GM18519 (cell line): ENCODE results near the gene C14orf180.

Experiments
- ATAC-seq: cut with Tn5 transposase; IDR thresholded peaks from one replicate; pipeline ENCODE4 v1.9.1; 2021; ENCODE audit warnings: mild to moderate bottlenecking, moderate library complexity; ENCODE audit not compliant: unreplicated experiment, low FRiP score

C14orf180 gene

GRCh38 chr14:104579507-104579906, at the start of gene C14orf180:
TSS of gene C14orf180 (plus strand) at chr14:104579764. CDS start at chr14:104586431, 6,667 bp downstream.
- no peak for ATAC-seq

- no peak for ATAC-seq
Measured at GRCh38 chr14:104530646-104531045, 48.9 kb upstream of the C14orf180 start.

- ATAC-seq: no peak
Measured at GRCh38 chr14:104531421-104532190, 48.0 kb upstream of the C14orf180 start.

DNA sequence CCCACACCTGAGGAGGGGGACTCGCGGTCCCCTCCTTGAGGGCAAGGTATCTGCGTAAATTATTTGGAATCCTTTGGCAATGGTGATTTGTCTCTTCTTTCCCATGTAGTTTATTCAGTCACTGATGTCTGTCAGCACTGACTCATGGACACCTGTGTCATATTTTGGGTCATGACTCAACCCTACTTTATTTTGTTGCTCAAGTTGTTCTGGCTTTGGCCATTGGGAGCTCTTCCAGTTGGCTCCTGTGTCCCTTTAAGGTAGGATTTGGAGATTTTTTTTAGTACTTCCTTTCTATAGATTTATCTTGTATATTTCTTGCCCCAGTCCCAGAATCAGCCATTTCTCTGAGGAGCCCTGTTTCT, 47.4 kb upstream of the C14orf180 start:
- no peak for ATAC-seq

GRCh38 chr14:104534036-104534435, 45.5 kb upstream of the C14orf180 start:
- no peak for ATAC-seq

GRCh38 chr14:104536942-104537612, 42.5 kb upstream of the C14orf180 start:
- no peak for ATAC-seq

GRCh38 chr14:104537613-104537988, 42.0 kb upstream of the C14orf180 start:
- no peak for ATAC-seq

DNA sequence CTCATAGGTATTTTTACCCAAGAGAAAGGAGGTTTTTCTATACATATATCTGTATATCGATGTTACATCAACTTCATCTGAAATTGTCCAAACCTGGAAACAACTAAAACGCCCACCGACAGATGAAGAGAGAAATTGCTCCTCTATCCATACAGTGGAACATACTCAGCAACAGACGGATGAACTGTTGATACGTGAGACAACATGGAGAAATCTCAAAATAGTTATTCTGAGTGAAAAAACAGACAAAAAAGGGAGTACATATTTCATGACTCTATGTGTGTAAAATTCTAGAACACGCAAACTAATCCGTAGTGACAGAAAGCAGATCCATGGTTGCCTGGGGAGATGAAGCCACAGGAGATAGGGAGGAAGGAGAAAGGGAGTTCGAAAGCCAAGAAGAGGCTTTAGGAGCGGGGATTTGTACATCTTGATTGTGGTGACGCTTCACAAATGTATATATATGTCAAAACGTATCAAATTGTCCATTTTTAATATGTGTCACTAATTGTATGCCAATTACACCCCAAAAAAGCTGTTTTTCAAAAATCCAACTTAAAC, 37.6 kb upstream of the C14orf180 start:
- ATAC-seq: no peak

DNA sequence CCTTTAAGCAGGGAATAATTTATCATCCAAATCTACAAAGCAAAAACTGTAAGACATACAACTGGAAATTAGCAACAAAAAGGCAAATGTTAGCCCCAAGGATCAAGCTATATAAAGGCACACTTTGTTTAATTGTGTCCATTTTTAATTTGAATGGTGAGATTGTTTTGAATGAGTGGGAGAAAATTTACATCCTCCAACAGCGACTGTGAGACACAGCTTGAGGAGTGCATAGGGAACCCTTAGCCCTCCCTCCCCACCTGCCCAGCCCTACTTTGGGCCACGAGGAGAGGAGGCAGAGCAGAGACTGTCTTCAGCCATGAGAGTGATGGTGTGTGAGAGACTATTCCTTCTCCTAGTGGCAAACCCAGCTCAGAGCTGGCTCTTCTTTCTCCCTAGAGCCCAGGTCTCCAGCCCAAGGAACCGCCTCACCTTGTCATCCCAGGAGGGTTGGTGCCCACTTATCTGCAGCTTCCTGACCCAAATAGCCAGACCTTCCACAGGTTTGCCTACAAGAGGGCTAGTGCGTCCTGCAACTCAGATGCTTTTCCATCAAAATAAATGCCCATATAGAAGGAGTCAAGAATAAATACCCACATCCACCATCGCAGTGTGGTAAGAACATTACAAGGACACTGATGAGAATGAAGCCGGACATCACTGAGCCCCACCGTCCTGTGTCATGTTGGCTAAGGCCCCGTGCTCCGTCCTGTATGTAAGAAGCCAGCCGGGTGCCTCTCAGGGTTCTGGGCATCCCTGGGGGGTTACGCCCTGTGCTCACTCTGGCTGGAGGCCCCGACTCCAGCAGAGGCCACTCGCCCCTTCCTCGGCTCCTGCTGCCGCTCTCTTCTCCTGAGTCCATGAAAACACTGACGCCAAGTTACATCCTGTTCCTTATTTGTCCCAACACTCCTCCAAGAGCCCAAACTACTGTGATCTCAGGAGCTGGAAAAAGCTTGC, 36.4 kb upstream of the C14orf180 start:
- ATAC-seq: no peak

DNA sequence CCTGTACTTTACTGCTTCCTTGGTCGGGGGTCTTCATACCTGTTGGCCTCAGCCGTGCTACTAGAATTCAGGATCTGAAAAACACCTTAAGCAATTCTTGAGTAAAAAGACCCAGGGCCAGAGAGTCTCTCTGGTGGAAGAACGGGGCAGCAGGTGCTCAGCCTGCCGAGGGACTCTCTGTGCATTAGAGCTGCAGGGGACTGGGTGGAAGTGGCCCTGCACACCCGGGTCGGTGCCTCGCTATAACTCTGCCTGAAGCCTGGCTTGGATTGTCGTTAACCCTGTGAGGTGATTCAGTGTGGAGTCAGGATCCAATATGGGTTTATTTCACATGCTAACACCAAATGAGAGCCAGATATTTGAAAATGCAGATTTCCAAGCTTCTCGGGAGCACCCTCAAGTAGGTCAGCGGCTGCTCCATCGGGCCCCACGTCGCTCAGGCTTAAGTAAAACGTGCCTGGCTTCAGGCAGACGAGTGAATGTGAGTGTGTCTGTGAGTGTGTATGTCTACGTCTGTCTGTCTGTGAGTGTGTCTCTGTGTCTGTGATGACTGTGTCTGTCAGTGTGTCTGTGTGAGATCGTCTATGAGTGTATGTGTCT, 35.1 kb upstream of the C14orf180 start:
- no peak for ATAC-seq

DNA sequence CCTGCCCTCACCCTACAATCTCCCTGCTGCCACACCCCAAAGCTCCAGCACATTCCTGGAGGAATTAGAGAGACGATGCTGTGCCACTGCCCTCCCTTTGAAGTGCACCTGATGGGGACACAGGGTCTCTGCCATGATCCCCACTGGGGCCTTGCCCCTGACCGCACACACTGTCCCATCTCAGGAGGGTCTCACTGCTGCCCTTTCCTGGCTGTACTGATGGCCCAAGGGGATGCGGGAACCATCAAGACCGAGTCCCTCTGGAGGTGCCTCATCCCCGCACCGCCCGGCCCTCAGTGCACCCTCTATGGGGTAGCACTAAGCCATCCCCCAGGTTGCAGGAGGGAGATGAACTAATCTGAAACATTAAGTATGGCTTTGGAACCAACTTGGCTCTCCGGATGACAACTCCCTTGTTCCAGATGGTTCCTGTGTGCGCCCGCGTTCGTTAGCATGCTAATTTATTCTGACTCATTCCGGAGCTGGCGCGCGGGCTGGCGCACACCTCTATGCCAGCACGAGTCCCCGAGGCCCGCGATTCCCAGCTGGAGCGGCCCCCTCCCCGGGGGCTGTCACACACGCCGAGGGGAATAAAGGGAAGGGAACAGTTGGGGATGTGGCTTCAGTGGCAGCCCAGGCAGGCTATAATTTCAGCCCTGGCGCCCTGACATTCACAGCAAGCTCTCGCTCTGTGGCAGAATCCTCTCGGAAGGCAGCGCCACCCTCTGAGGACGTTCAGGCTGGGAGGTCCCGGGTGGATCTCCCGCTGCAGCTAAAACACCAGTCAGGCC, 34.2 kb upstream of the C14orf180 start:
- ATAC-seq: no peak

GRCh38 chr14:104545942-104546501, 33.5 kb upstream of the C14orf180 start:
- no peak for ATAC-seq

DNA sequence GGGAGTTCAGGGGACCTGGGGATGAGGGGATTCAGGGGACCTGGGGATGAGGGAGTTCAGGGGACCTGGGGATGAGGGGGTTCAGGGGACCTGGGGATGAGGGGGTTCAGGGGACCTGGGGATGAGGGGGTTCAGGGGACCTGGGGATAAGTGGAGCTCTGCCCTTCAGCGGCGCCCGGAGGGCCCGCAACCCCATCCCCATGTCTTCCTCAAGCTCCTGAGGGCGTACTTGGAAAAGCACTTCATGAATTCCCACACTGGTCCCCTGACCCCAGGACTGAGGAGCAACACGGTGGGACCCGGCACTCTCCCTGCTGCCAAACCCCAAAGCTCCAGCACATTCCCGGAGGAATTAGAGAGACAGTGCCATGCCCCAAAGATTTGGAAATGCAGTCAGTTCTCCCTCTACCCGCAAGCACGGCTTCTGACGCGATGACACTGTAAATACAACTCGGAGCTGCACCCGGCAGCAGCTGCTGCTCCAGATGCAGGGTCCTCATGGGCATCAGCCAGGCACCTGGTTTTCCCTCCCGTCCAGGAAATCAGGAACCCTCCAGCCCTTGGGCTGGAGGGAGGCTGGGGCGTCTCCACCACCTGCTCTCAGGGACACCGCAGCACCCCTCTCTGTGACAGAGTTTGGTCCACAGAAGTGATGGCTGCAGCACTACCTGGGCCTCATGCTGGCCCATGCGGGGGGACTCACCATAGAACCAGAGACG, 32.8 kb upstream of the C14orf180 start:
- ATAC-seq: no peak

GRCh38 chr14:104547310-104547997, 32.1 kb upstream of the C14orf180 start:
- no peak for ATAC-seq

DNA sequence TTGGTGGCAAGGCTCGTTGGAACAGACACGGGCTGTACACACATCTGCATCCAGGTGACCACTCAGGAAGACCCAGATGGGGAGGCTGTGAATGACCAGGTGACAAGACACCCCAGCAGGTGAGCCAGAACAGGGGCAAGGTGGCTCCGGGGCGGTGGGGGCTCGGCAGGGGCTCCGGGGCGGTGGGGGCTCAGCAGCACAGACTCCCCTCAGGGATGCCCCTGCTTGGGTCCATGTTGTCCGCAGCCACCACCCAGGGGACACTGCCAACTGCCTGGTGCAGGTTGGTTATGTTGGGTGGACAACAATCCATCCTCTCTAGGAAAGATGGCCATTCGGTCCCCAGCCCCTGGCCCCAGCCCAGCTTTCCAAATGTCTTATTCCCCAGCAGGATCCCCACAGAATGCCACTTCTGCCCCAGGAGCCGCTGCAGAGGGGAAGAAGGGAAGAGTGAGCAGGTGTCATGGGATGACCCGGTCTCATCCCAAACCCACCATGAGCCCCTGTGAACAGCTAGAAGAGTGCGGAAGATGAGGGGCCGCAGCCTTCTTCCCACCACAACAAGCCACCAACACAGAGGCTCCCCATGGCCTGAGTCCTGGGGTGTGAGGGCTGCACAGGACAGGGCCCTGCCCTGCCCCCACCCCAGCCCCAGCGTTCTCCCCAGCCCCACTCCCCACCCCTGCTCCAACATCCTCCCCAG, 31.4 kb upstream of the C14orf180 start:
- ATAC-seq: no peak

- ATAC-seq: no peak
Measured at GRCh38 chr14:104548802-104549535, 30.6 kb upstream of the C14orf180 start.
